GM18870 (cell line): ENCODE data around the gene CPZ.
"Not testable (repeated sequence)": the region's sequence is repeated elsewhere in the genome, so short reads cannot be mapped to it uniquely, and the experiment has no call there.

Experiments used
- ATAC-seq: cut with Tn5 transposase; IDR thresholded peaks from one replicate; pipeline ENCODE4 v1.9.1; 2021; ENCODE audit warnings: moderate library complexity; ENCODE audit not compliant: unreplicated experiment

Gene CPZ

GRCh38 chr4:8634773-8635172, 42.2 kb downstream of the CPZ start:
- not testable (repeated sequence) for ATAC-seq

DNA sequence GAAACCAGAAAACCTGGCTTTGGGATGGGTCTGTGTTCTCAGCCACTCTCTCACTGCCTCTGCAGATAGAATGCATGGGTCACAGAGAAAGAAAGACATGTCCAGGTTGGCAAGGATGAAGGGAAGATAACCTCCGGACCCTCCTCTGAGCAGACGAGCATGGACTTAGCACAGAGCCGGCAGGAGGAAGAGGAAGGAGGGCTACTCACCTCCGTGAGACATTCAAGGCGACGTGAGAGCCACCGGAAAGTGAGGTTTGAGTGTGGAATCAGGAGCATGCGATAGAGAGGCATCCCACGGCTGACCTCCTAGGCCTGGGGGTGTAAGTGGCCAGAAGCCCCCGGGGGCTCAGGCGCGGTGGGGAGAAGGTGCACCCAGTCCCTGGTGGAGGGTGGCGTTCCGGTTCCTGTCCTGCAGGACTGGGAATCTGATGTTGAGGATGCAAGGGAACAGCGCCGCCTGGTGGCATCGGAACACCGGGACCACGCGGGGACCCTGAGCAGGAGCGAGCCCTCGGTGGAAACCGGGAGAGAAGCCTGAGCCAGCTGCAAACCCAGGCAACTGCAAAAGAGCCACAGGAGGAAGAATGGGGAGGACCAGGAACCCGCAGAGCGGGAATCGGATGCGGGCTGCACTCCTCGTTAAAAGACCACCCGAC, 43.5 kb downstream of the CPZ start:
- not testable (repeated sequence) for ATAC-seq

DNA sequence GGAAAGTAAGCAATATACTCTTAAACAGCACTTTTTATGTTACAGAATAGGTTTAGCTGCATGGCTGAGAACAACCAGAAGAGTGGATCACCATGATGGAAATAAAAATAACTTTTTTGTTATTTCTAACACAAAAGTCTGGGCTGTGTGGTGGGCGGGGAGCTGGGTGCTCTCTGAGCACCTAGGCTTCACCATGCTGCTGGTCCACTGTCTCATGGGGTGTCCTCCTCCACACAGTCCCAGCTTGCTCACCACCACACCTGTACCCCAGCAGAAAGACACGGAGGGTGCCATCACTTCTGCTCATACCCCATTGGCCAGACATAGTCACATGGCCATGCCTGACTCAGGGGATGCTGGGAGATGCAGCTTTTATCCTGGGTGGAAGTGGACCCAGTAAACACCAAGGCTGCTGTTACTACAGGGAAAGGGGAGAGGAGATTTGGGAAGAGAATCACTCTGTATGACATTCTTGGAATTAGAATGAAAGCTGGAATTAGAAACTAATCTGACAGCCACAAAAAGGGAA, 45.0 kb downstream of the CPZ start:
- ATAC-seq, result no peak

DNA sequence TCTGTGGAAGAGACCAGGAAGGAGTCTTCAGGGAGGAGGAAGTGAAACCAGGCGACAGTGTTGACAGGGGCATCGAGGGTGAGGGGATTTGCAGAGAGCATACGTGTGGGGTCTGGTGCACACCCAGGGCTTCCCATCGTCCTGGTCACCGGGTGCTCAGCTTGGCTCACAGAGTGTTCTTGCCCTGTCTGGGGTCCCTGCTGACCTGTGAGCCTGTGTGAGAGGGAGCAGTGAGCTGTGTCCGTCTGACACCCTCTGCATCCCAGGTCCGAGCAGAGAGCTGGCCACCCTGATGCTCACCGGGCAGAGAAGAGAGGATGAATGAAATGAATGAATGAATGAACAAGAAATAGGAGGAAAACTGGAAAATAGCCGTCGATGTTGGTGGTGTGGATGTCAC, 46.5 kb downstream of the CPZ start:
- no peak for ATAC-seq

- ATAC-seq, result no peak
Observed at GRCh38 chr4:8639777-8640720, 47.5 kb downstream of the CPZ start.

DNA sequence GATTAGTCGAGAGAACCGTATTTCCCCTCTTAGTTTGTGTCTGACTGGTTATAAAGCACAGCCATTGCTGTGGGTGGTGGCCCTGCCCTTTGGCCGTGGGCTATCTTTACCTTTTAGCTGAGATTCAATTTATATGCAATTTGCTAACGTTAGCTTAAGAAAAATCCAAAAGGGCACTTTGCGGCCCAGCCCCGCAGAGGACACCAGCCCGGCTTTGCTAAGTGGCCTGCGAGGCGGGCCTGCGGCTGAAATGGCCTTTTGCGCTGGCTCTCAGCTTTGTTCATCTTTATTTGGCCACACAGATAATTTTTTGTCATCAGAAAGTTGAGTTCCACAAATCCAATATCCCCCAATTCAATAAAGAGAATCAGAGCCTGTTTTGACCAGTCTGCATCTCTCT, 48.3 kb downstream of the CPZ start:
- no peak for ATAC-seq

- ATAC-seq, result no peak
Observed at GRCh38 chr4:8641256-8641655, 48.7 kb downstream of the CPZ start.

GRCh38 chr4:8641931-8642650, 49.5 kb downstream of the CPZ start:
- ATAC-seq, result no peak

DNA sequence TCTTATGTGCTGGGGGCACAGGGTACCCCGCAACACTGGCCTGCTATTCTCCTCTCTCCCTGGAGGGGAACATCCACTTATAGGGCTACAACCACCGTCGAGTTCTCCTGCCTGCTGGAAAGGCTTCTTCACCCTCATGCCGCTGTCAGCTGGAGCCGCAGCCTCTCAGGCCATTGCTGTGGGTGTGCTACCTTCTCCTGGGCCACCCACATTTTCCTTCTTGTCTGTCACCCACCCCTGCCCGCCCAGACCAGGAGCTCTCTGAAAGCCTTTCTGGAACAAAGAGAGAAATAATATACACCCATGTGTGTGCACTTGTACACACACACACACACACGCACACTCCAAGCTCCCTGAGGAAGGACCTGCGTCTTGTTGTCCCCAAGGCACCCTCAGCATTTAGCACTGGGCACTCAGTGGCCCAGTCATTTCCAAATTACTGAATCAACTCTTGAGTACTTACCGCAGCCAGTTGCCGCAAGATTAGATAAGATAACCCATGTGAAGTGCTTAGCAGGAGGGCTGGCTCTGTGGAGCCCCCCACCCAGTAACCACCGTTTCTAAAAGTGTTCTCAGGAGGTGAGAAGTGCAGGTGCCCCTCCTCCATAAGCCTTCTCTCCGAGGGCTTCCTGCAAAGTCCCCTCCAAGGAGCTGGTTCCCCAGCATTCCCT, 50.2 kb downstream of the CPZ start:
- no peak for ATAC-seq

- ATAC-seq, result no peak
Observed at GRCh38 chr4:8643441-8643840, 50.9 kb downstream of the CPZ start.

DNA sequence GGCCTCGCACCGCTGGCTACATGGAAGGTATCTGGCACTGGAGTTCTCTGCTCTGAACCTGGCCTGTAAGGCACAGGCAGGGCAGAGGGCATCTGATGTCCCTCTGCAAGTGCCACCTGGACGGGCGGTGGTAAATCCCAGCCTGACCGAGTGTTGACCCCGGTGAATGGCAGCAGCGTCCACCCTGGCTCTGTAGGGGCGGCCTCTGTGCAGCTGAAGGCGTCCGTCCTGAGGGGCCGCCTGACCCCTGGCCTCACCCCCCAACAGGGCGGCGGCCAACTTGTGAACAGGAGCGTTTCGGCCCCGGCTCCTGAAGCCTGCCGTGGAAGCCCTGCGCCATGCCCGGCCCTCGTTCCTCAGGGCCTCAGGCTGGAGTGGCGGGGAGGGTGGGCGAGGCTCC, 51.4 kb downstream of the CPZ start:
- no peak for ATAC-seq

- ATAC-seq, result no peak
Observed at GRCh38 chr4:8644461-8644891, 51.9 kb downstream of the CPZ start.

- ATAC-seq, result no peak
Observed at GRCh38 chr4:8644966-8645752, 52.6 kb downstream of the CPZ start.

DNA sequence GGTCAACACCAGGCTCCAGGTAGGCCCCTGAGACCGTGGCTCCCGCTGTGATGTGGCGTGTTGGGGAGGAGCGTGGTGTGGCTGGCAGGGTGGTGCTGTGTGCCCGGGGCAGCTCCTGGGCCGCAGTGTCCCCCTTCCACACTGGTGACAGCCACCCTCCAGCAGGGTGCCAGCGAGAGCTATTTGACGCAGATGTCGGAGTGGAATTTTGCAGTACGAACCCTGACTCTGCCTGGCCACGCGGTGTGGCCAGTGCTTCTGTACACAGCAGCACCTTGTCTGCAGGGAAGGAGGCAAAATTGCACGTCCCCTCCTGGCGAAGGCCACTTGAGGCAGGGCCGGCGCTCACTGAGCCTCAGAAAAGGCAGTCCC, 53.2 kb downstream of the CPZ start:
- ATAC-seq, result no peak

GRCh38 chr4:8646296-8647093, 53.9 kb downstream of the CPZ start:
- ATAC-seq, result no peak

DNA sequence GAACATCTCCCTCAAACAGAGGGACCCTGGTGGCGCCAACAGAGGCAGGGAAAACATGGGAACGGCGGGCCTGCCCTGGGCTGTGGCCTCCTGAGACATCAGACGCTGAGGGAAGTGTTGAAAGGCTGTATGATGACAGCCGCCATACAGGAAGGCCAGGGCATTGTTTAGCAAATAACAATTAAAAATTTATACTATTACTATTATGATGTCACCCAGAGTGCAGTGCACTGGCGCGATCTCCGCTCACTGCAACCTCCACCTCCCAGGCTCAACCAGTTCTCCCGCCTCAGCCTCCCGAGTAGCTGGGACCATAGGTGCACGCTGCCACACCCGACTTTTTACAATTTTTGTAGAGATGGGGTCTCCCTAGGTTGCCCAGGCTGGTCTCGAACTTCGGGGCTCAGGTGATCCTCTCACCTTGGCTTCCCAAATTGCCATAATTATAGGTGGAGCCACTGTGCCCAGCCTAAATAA, 54.6 kb downstream of the CPZ start:
- no peak for ATAC-seq

DNA sequence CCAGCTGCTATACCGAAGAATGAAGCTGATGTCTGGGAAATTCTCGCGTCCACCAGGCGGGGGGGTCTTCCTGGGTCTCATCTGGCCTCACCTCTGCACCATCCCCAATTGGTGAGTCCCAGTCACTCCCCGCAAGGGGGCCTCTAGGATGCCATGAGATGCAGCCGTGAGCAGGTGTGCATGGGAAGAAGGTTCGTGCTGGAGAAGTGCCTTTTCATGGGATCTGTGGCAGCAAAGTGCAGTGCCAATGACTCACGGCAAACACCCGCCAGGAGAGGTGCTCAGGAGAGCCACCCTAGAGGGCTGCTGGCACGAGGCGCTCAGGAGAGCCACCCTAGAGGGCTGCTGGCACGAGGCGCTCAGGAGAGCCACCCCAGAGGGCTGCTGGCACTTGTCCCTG, 55.1 kb downstream of the CPZ start:
- no peak for ATAC-seq

DNA sequence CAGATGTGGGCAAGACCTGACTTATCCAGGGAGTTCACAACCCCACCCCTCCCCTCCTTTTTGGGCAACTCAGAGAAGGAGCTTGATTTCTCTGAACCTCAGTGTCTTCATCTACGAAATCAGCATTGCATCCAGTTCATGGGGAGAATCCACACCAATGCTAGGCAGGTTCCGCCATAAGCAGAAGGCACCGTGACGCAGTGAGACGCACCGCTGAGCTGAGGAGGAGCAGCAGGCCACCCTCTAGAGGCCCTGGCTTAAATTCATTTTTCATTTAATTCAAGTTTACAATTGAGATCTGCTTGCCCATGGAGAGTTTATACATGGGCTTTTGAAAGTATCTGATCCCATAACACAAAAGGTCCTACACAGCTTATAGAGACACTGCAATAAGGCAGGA, 55.7 kb downstream of the CPZ start:
- ATAC-seq, result no peak
